ENCODE results near the gene ING3.

Gene ING3

DNA sequence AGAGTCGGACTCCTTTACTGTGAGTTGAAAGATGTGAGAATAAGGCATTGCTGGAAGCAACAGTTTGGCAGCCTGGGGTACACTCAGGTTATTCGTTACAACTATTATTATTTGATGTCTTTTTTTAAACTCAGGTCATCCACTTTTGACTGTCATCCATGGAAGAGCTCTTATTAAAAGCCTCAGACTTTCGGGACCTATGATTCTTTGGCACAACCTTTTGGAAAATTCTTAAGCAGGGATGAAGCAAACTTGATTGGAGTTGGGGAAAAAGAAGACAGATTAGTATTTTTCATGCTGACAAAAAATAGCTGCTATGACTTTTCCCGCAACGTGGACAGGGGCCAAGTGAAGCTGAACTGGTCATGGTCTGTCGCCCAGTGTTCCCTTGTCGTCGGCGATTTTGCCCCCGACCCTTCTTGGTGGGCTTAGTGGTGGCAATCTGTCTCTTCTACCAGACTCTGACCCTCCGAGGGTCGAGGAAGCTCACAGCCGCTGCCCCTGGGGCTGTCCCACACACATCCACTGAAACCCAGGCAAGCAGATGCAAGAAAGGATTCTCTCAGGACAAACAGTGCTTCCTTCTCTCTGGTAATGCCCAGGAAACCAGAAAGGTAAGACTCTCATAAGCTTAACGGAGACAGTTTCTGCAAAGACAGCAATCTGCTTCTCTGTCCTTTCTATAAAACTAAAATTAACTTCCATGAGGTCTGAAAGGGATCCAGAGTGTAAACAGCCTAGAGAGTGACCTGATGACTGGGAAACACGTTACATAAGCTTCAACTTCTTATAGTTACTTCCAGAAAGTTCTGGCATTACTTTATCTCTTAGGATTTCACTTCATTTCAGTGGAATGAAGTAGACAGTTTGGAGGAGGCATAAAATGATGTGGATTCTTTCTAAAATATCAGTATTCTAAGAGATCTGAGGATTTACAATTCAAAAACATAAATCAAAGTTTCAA, 39.0 kb downstream of the ING3 start:
- DNase-seq = no peak

GRCh38 chr7:120990468-120991118, 40.0 kb downstream of the ING3 start:
- no peak for DNase-seq

GRCh38 chr7:120991161-120991560, 40.6 kb downstream of the ING3 start:
- no peak for DNase-seq

DNA sequence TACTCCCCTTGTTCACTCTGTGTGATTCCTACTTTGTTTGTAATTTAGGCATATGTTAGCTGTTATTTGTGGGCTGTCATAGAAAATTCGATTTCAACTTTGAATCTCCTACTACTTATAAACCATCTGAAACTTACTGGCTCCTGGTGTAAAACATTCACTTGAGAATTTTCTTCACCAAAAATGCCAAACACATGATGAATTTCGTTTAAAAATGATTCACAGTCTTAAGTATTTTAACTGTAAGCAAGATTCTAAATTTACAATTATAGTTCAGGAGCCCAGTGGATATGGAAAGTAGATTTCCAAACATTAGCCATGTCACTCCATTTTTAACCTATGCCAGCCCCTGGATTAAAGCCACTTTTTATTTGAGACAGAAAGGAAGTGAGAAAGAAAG, 41.0 kb downstream of the ING3 start:
- DNase-seq = no peak

- no peak for DNase-seq
Observed at GRCh38 chr7:120992272-120992964, 41.8 kb downstream of the ING3 start.

GRCh38 chr7:120992965-120993494, 42.5 kb downstream of the ING3 start:
- no peak for DNase-seq

- DNase-seq = no peak
Observed at GRCh38 chr7:120993553-120994191, 43.1 kb downstream of the ING3 start.

- DNase-seq = no peak
Observed at GRCh38 chr7:120994512-120995410, 44.2 kb downstream of the ING3 start.

DNA sequence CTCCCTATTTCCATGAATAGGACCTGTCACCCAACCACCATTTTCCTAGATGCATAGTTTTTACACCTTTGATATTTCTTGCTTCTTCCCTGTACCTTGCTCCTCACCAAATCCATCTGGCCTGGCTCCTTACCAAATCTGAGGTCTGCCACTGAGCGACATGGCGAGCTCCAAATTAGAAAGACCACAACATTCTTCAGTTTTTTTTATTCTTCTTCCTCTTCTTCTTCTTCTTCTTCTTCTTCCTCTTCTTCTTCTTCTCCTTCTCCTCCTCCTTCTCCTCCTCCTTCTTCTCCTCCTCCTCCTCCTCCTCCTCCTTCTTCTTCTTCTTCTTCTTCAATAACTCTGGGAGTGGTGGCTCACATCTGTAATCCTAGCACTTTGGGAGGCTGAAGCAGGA, 45.1 kb downstream of the ING3 start:
- DNase-seq = no peak

- no peak for DNase-seq
Observed at GRCh38 chr7:120996333-120996987, 45.9 kb downstream of the ING3 start.

DNA sequence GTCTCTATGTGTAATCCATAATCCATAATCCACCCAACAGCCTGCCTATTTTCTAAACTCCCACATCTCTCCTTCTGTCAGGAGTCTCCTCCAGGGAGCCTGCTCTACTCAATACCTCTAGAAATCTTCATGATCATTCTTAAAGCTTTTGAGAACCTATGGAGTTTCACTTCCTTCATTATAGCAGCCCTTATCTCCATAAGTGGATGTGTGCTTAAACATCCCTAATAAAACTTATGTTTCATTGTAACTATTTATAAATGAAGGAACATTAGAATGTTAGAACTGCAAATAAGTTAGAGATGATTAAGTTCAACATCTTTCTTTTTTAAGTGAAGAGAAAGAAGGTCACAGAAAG, 46.4 kb downstream of the ING3 start:
- DNase-seq = no peak

DNA sequence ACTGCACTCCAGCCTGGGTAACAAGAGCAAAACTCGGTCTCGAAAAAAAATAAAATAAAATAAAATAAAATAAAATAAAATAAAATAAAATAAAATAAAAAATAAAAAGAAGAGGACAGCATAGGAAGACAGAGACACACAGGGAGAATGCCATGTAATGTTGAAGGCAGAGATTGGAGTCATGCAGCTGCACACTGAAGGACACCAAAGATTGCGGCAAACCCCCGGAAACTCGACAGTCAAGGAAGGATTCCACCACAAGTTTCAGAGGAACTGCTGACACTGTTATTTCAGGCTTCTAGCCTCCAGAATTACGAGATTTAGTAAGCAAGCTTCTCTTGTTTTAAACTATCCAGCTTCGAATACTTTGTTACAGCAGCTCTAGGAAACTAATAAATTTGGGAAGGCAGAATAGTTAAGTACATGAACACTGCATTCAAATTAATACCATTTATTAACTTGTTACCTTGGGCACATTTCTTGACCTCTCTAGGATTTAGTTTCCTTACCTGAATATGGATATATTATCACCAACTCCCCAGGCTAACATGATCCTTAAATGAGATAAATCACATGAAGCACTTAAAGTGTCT, 47.4 kb downstream of the ING3 start:
- no peak for DNase-seq

DNA sequence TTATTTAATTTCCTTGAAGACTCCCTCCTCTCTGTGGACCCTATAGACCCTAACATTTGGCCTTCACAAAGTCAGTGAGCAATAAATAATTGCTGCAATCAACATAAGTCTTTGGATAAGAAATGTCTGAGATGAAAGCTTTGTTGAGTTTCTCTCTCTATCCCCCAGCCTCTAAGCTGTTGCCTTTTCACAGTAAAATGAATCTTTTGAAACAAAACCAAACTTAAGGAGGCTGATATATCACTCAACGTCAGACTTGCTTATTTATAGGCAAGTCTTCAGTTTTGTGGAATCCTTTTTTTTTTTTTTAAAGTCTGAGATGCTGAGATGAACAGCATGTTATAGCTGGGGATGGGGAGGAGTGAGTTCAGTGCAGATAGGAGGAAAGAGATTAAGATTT, 47.9 kb downstream of the ING3 start:
- no peak for DNase-seq

GRCh38 chr7:120998996-120999565, 48.5 kb downstream of the ING3 start:
- DNase-seq = no peak

DNA sequence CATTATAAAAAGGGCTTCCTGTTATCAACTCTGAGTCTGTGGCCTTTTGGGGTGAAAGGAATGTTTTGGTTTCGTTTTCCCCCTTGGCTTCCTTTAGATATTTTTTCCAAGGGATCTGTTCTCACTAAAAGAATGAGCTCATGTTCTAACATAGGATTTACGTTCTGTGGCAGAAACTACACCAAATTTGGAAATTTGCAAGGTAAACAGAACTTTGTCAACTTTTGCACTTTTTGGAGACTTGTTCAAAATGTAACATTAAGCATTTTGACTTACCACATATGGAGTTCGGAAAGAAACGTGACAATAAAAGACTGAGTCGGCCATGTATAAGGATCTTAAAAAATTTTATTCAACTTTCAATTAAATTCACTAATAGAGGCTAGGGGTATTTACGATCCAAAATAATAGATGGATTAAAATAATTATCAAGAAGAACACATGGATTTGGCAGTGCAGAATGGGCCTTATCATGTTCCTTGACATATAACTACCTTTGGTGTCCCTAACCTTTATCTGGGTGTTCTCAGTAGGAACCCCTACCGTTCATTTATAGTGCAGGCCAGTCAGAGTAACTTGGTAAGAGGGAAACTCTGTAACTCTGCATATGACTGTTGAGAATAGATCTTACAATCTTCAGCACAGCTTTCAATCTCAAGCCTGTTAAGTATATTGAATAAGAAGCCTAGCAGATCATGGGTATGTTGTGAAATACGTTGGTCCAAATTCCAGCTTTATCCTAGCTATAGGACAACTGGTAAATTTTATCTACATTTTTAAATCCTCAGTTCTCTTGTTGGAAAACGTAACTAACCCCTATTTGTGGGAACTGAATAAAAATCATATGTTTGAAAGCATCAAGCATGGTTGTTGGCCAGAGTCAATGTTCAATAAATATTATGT, 49.8 kb downstream of the ING3 start:
- DNase-seq = no peak

DNA sequence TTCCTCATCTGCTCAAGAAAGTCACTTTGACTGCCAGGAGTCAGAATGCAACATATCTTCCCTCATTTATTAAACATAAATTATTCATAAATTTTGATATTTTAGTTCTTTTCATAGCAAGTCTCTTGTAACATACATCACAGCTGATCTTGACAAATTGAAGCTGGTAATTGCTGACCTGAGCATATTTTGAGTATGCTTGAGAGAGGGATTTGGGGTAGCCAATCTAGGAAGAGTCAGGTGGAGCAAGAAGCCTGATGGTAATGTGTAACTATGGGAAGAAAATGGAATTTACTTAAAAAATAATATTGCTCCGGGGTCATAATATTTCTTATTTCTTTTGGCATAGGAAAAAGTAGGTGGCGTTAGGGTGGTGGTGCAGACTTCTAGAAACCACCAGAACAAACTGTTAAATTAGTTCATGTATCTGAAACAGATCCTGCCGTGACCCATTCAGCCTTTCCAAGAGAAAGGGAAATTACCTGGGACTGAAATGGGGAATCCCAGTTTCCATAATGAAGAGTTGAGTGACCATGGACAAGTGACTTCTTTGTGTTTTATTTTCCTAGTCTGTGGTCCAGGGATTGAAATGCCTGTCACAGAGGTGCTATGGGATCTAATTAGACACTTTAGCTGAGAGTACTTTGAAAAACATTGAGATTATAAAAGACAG, 50.8 kb downstream of the ING3 start:
- DNase-seq = no peak

DNA sequence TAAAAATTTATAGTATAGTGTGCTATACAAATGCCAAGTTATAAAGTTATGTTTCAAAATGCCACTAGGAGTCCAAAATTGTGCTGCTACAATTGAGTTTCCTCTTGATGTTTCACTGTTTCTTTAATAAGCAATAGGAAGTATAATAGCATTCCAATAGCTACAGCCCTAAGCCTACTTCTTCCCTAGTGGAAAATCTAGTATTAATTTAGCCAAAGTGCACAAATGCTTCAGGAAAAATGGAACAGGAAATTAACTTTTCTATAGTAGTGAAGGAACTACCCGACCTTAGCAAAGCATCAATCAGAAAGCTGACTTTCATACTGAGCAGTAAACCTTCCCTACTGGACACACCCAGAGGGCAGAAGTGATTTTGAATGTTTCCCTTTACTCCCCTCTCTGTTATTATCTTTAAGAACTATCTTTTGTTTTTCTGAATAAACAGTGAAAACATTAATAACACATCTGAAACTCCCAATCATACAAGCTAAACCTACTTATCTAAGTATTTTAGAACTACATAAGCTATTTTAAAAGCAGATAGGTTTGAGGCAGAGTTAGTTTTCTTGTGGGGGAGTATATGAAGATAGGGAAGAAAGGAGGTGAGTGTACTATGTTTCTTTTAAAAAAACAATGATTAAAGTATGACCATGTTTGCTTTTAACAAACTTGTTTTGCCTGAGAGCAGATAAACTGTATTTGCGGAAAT, 51.6 kb downstream of the ING3 start:
- no peak for DNase-seq

- no peak for DNase-seq
Observed at GRCh38 chr7:121002757-121003200, 52.2 kb downstream of the ING3 start.

All from NCI-H774 (cell line).